K562 (cell line): ENCODE measurements around the gene HNRNPA2B1. TPM values are rescaled to one million over a fixed set of nuclear protein-coding genes. Genes with fewer than 3 reads are reported as not detected.

Source experiments
- E2F6 ChIP-seq, 2 experiments: IDR thresholded peaks; 2 replicates each; pipeline ENCODE4 v1.6.1; 2011; ENCODE audit warnings: borderline replicate concordance in 1 of 2, control low read depth in 1 of 2, low read depth in 1 of 2, low read length in 1 of 2, mild to moderate bottlenecking in 1 of 2, mixed read lengths in 1 of 2, moderate library complexity in 1 of 2; ENCODE audit not compliant: insufficient read depth in 1 of 2, insufficient read length in 1 of 2, poor library complexity in 1 of 2, severe bottlenecking in 1 of 2; ENCODE audit errors: extremely low read depth in 1 of 2
- FOXA3 ChIP-seq, 2 experiments: fragments of 450-650 bp in 1 of 2; sonication (generic) in 1 of 2; formaldehyde crosslinking; IDR thresholded peaks in 1 of 2; conservative IDR thresholded peaks in 1 of 2; 2 replicates each; pipeline versions ENCODE4 v1.4.0 to v1.8.0; 2020 to 2022; ENCODE audit warnings: mild to moderate bottlenecking in 2 of 2, missing genetic modification reagents in 1 of 2
- GTF2A2 ChIP-seq: IDR thresholded peaks from 2 replicates; pipeline ENCODE4 v1.6.1; 2016; ENCODE audit warnings: mild to moderate bottlenecking, missing genetic modification characterization, missing compliant biosample characterization
- GTF2E2 ChIP-seq: fragments of 200-800 bp; sonication (Bioruptor generic); IDR thresholded peaks from 2 replicates; pipeline ENCODE4 v1.6.1; 2016; ENCODE audit warnings: missing genetic modification characterization, missing compliant biosample characterization
- HNRNPLL ChIP-seq: fragments of 200-400 bp; formaldehyde crosslinking; IDR thresholded peaks from 2 replicates; pipeline ENCODE4 v1.6.1; 2017; ENCODE audit warnings: low read length, low read depth, mild to moderate bottlenecking; ENCODE audit not compliant: poor library complexity, severe bottlenecking
- SAFB ChIP-seq: fragments of 200-400 bp; formaldehyde crosslinking; IDR thresholded peaks from 2 replicates; pipeline ENCODE4 v1.6.1; 2017; ENCODE audit warnings: low read depth, low read length, borderline replicate concordance
- SIN3A ChIP-seq, 2 experiments: fragments of 150-350 bp in 1 of 2; IDR thresholded peaks; 2 replicates each; pipeline ENCODE4 v1.6.1; 2011 to 2016; ENCODE audit warnings: borderline replicate concordance in 2 of 2, low read depth in 2 of 2, low read length in 2 of 2, mild to moderate bottlenecking in 2 of 2, moderate library complexity in 2 of 2; ENCODE audit not compliant: control insufficient read depth in 1 of 2
- SIN3B ChIP-seq: fragments of 450-650 bp; IDR thresholded peaks from 2 replicates; pipeline ENCODE4 v1.6.1; 2017; ENCODE audit warnings: low read depth, mild to moderate bottlenecking, moderate library complexity
- TEAD4 ChIP-seq, 2 experiments: sonication (generic) in 1 of 2; formaldehyde crosslinking in 1 of 2; IDR thresholded peaks; 2 replicates each; pipeline versions ENCODE4 v1.6.1 to v1.8.0; 2012 to 2022; ENCODE audit warnings: borderline replicate concordance in 1 of 2, inconsistent platforms in 1 of 2, low read length in 1 of 2, mild to moderate bottlenecking in 1 of 2, missing genetic modification reagents in 1 of 2
- ZNF274 ChIP-seq: IDR thresholded peaks from 2 replicates; pipeline ENCODE4 v1.6.1; 2011; ENCODE audit warnings: low read depth, mild to moderate bottlenecking, low read length, moderate library complexity, borderline replicate concordance
- ZNF717 ChIP-seq: fragments of 250-450 bp; sonication (Bioruptor Pico); IDR thresholded peaks from 2 replicates; pipeline ENCODE4 v1.5.0; 2021
- polyA plus RNA-seq, 8 experiments: library from polyadenylated mRNA; depleted of rRNA in 4 of 8; stranded (reverse) in 5 of 8; unstranded in 3 of 8; fragments of >200 nt; fragmentation: Nextera tagmentation in 2 of 8; fragmentation: Illumina TruSeq in 1 of 8; extraction: Ambion mirVana in 2 of 8; extraction: Trizol in 1 of 8; gene quantifications; 2 replicates each; pipeline versions ENCODE4 v1.2.1 to v1.2.3, GENCODE V29; 2011 to 2014; ENCODE audit warnings: inconsistent platforms in 1 of 8, missing spikeins in 1 of 8
- total RNA-seq, 7 experiments: library from RNA; depleted of rRNA in 6 of 7; stranded (reverse); fragments of >200 nt in 6 of 7; fragmentation: Illumina TruSeq in 2 of 7; extraction: Trizol in 2 of 7; gene quantifications; 2 replicates each; pipeline versions ENCODE4 v1.2.1 to v1.2.3, GENCODE V29; 2011 to 2021; ENCODE audit warnings: low replicate concordance in 1 of 7
- TF ChIP-seq, protein P1 (sequence below): sonication (generic); formaldehyde crosslinking; IDR thresholded peaks from 2 replicates; pipeline ENCODE4 v1.8.0; 2022; ENCODE audit warnings: mild to moderate bottlenecking, missing genetic modification reagents, borderline replicate concordance

The HNRNPA2B1 gene
- total and polyA plus RNA-seq, 9 of the 15 experiments (the other 6 are each of a cell fraction or from before 2014, with no cell fraction given) = 630 to 1,989 (median 865) TPM

GRCh38 chr7:26202019-26202990 lies 1.8 kb upstream of the HNRNPA2B1 start (continued):
- peak; percentile 59 to 78 for TF ChIP-seq E2F6 (IDR thresholded peaks at IDR 0.05; ENCODE audit: borderline replicate concordance in 1 of 2, extremely low read depth in 1 of 2, insufficient read depth in 1 of 2, insufficient read length in 1 of 2, low read depth in 1 of 2, low read length in 1 of 2, poor library complexity in 1 of 2, severe bottlenecking in 1 of 2)
- TF ChIP-seq HNRNPLL = peak; percentile 97
- no peak for TF ChIP-seq ZNF717
- TF ChIP-seq, protein P1, sequence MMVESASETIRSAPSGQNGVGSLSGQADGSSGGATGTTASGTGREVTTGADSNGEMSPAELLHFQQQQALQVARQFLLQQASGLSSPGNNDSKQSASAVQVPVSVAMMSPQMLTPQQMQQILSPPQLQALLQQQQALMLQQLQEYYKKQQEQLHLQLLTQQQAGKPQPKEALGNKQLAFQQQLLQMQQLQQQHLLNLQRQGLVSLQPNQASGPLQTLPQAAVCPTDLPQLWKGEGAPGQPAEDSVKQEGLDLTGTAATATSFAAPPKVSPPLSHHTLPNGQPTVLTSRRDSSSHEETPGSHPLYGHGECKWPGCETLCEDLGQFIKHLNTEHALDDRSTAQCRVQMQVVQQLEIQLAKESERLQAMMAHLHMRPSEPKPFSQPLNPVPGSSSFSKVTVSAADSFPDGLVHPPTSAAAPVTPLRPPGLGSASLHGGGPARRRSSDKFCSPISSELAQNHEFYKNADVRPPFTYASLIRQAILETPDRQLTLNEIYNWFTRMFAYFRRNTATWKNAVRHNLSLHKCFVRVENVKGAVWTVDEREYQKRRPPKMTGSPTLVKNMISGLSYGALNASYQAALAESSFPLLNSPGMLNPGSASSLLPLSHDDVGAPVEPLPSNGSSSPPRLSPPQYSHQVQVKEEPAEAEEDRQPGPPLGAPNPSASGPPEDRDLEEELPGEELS = peak; percentile 3; the same call in 1 of the 2 replicates
- peak; percentile 72; the same call in 1 of the 2 replicates for TF ChIP-seq GTF2E2 (tag)
- no peak for TF ChIP-seq GTF2A2 (tag)
- TF ChIP-seq SAFB = peak; percentile 95; the same call in 1 of the 2 replicates
- no peak for TF ChIP-seq FOXA3 (CRISPR knock-in tag; conservative IDR thresholded peaks at IDR 0.05 in 1 of 2, IDR thresholded peaks at IDR 0.05 in 1 of 2)
- TF ChIP-seq SIN3B = peak; percentile 50; the same call in 1 of the 2 replicates
- no peak for TF ChIP-seq ZNF274
- TF ChIP-seq TEAD4 (IDR thresholded peaks at IDR 0.05; ENCODE audit: low read length) = no peak; the same call in 1 of the 2 replicates
- TF ChIP-seq TEAD4 (CRISPR knock-in tag; IDR thresholded peaks at IDR 0.05; ENCODE audit: borderline replicate concordance) = 0 out of 2 replicates have a peak, but pooled peaks have one; percentile 30
- TF ChIP-seq SIN3A (IDR thresholded peaks at IDR 0.05; ENCODE audit: borderline replicate concordance in 2 of 2, control insufficient read depth in 1 of 2, low read depth in 2 of 2, low read length in 2 of 2) = peak in 1 of 2 experiments; percentile 66; a peak in 3 of 4 replicates
